GM23338 (cell line): ENCODE data around the gene SMTN. TPM values are rescaled to one million over a fixed set of nuclear protein-coding genes. Genes with fewer than 3 reads are reported as not detected.

ENCODE experiments used
- ATAC-seq: fragments of 200-7000 bp; cut with Tn5 transposase; 3 replicates; pipeline ENCODE4 v1.9.1; 2020
- DNase-seq: peaks from one replicate; pipeline ENCODE4 v3.0.0-alpha.2; 2015; ENCODE audit warnings: low spot score
- H2AFZ ChIP-seq: fragments of 200-600 bp; sonication (generic); 2 replicates; pipeline ENCODE4 v1.8.0; 2016; ENCODE audit warnings: antibody characterized with exemption, mild to moderate bottlenecking, moderate library complexity
- H3F3A ChIP-seq: fragments of 200-600 bp; sonication (generic); replicated peaks from 2 replicates; pipeline ENCODE4 v1.8.0; 2017; ENCODE audit warnings: antibody characterized with exemption, mixed run types, low read depth
- H3K27ac ChIP-seq: fragments of 200-600 bp; sonication (generic); 2 replicates; pipeline ENCODE4 v1.6.1; 2016; ENCODE audit warnings: low read depth
- H3K27me3 ChIP-seq: fragments of 200-600 bp; sonication (generic); 2 replicates; pipeline ENCODE4 v1.8.0; 2016; ENCODE audit warnings: mild to moderate bottlenecking, mixed run types, moderate library complexity; ENCODE audit not compliant: insufficient read depth
- H3K36me3 ChIP-seq: fragments of 200-600 bp; sonication (generic); 2 replicates; pipeline ENCODE4 v1.8.0; 2016; ENCODE audit warnings: mild to moderate bottlenecking; ENCODE audit not compliant: insufficient read depth
- H3K4me1 ChIP-seq: fragments of 200-600 bp; sonication (generic); 2 replicates; pipeline ENCODE4 v1.8.0; 2016; ENCODE audit warnings: mild to moderate bottlenecking, moderate library complexity; ENCODE audit not compliant: insufficient read depth
- H3K4me2 ChIP-seq: fragments of 200-600 bp; sonication (generic); 2 replicates; pipeline ENCODE4 v1.7.1; 2017; ENCODE audit warnings: mixed run types
- H3K4me3 ChIP-seq: fragments of 200-600 bp; sonication (generic); 2 replicates; pipeline ENCODE4 v1.6.1; 2016; ENCODE audit warnings: mixed run types
- H3K79me2 ChIP-seq: fragments of 200-600 bp; sonication (generic); replicated peaks from 2 replicates; pipeline ENCODE4 v1.8.0; 2017; ENCODE audit warnings: mild to moderate bottlenecking; ENCODE audit not compliant: insufficient read depth
- H3K9me2 ChIP-seq: fragments of 200-600 bp; sonication (generic); 2 replicates; pipeline ENCODE4 v1.8.0; 2017; ENCODE audit not compliant: insufficient read depth
- H4K20me1 ChIP-seq: fragments of 200-600 bp; sonication (generic); replicated peaks from 2 replicates; pipeline ENCODE4 v1.8.0; 2017; ENCODE audit warnings: mild to moderate bottlenecking; ENCODE audit not compliant: insufficient read depth
- H3K27ac Mint-ChIP-seq: 2 replicates; pipeline ENCODE4 v1.8.0; 2020; ENCODE audit warnings: inconsistent platforms, mild to moderate bottlenecking, moderate library complexity, mixed read lengths
- H3K27me3 Mint-ChIP-seq: 3 replicates; pipeline ENCODE4 v1.8.0; 2022; ENCODE audit warnings: low read depth, mild to moderate bottlenecking, moderate library complexity, mixed read lengths, inconsistent platforms; ENCODE audit not compliant: insufficient read depth, poor library complexity
- H3K36me3 Mint-ChIP-seq: 3 replicates; pipeline ENCODE4 v1.8.0; 2021; ENCODE audit warnings: low read depth, mild to moderate bottlenecking, inconsistent platforms, moderate library complexity, mixed read lengths
- H3K4me1 Mint-ChIP-seq: 3 replicates; pipeline ENCODE4 v1.8.0; 2020; ENCODE audit warnings: mild to moderate bottlenecking, inconsistent platforms, mixed read lengths
- H3K4me3 Mint-ChIP-seq: 3 replicates; pipeline ENCODE4 v1.8.0; 2021; ENCODE audit warnings: moderate library complexity, mild to moderate bottlenecking, inconsistent platforms, mixed read lengths
- H3K9me3 Mint-ChIP-seq: 3 replicates; pipeline ENCODE4 v1.8.0; 2020; ENCODE audit warnings: moderate library complexity, mild to moderate bottlenecking, inconsistent platforms, mixed read lengths
- CREB1 ChIP-seq: fragments of 250-450 bp; sonication (Bioruptor Pico); IDR thresholded peaks from 2 replicates; pipeline ENCODE4 v1.5.0; 2020; ENCODE audit warnings: low read depth, mild to moderate bottlenecking, moderate library complexity
- CTCF ChIP-seq, 2 experiments: fragments of 200-600 bp in 1 of 2; sonication (generic) in 1 of 2; conservative IDR thresholded peaks; 2 replicates each; pipeline versions ENCODE4 v1.5.1 to v1.6.1; 2016 to 2017; ENCODE audit warnings: antibody characterized with exemption in 2 of 2, low read depth in 2 of 2, mild to moderate bottlenecking in 2 of 2, moderate library complexity in 1 of 2
- ETS1 ChIP-seq: IDR thresholded peaks from 2 replicates; pipeline ENCODE4 v1.6.1; 2016; ENCODE audit warnings: antibody characterized with exemption
- EZH2 ChIP-seq: fragments of 200-600 bp; sonication (generic); IDR thresholded peaks from one replicate; pipeline ENCODE4 v1.8.0; 2017; ENCODE audit warnings: antibody characterized with exemption, mild to moderate bottlenecking, low read depth; ENCODE audit not compliant: unreplicated experiment
- EZH2phosphoT487 ChIP-seq: fragments of 200-600 bp; sonication (generic); IDR thresholded peaks from one replicate; pipeline ENCODE4 v1.8.1; 2018; ENCODE audit warnings: antibody characterized with exemption; ENCODE audit not compliant: unreplicated experiment
- JUNB ChIP-seq: IDR thresholded peaks from one replicate; pipeline ENCODE4 v1.6.1; 2016; ENCODE audit warnings: antibody characterized with exemption; ENCODE audit not compliant: unreplicated experiment
- NANOG ChIP-seq: IDR thresholded peaks from 2 replicates; pipeline ENCODE4 v1.6.1; 2016; ENCODE audit warnings: antibody characterized with exemption, borderline replicate concordance
- POLR2AphosphoS5 ChIP-seq: IDR thresholded peaks from 2 replicates; pipeline ENCODE4 v1.6.1; 2016; ENCODE audit warnings: antibody characterized with exemption, low read depth
- REST ChIP-seq: IDR thresholded peaks from one replicate; pipeline ENCODE4 v1.6.1; 2018; ENCODE audit warnings: antibody characterized with exemption; ENCODE audit not compliant: unreplicated experiment
- STAT1 ChIP-seq: IDR thresholded peaks from one replicate; pipeline ENCODE4 v1.6.1; 2016; ENCODE audit warnings: antibody characterized with exemption; ENCODE audit not compliant: unreplicated experiment
- ZNF114 ChIP-seq: fragments of 250-450 bp; sonication (Bioruptor Pico); IDR thresholded peaks from 2 replicates; pipeline ENCODE4 v1.5.0; 2020; ENCODE audit warnings: mild to moderate bottlenecking, moderate library complexity
- ZNF331 ChIP-seq: fragments of 250-450 bp; sonication (Bioruptor Pico); IDR thresholded peaks from 2 replicates; pipeline ENCODE4 v1.5.0; 2020; ENCODE audit warnings: low read depth, mild to moderate bottlenecking, moderate library complexity
- ZNF462 ChIP-seq: fragments of 250-450 bp; sonication (Bioruptor Pico); IDR thresholded peaks from 2 replicates; pipeline ENCODE4 v1.5.0; 2020; ENCODE audit warnings: mild to moderate bottlenecking, moderate library complexity
- polyA plus RNA-seq: library from polyadenylated mRNA; unstranded; fragments of >200 nt; fragmentation: Nextera tagmentation; extraction: Ambion mirVana; gene quantifications from 2 replicates; pipeline ENCODE4 v1.2.1, GENCODE V29; 2016
- total RNA-seq: library from RNA; depleted of rRNA; stranded (reverse); fragments of >200 nt; shearing (Covaris generic); gene quantifications from 2 replicates; pipeline ENCODE4 v1.2.3, GENCODE V29; 2014

SMTN gene
- total and polyA plus RNA-seq, 2 experiments from 2014 or later: 27.4 to 32.2 TPM

GRCh38 chr22:31138126-31138525, 57.0 kb downstream of the SMTN start:
- Mint-ChIP-seq H3K36me3 (peaks cover 26% of the 10 kb centered on the region), H3K27ac (no peak overlapping the region), H3K27me3 (peaks cover 4% of the 10 kb centered on the region), H3K4me1 (peaks cover 16% of the 10 kb centered on the region), H3K4me3 (no peak overlapping the region), H3K9me3 (no peaks in the 10 kb centered on the region)
- peak overlapping the region; percentile 84; the same call in 1 of the 2 replicates for H3K4me2 ChIP-seq
- peaks cover 6% of the 10 kb centered on the region; the same call in 1 of the 2 replicates for H4K20me1 ChIP-seq
- TF ChIP-seq ETS1 (no peak), ZNF114 (CRISPR knock-in tag) (no peak), POLR2AphosphoS5 (no peak), EZH2 (no peak), REST (no peak), ZNF331 (CRISPR knock-in tag) (no peak), JUNB (no peak), CTCF (conservative IDR thresholded peaks at IDR 0.05; ENCODE audit: low read depth in 2 of 2) (no peak), STAT1 (no peak), ZNF462 (no peak), CREB1 (CRISPR knock-in tag) (no peak), NANOG (no peak), EZH2phosphoT487 (no peak)
- peak overlapping the region; percentile 76; the same call in 1 of the 2 replicates for H3K4me3 ChIP-seq
- H3K36me3 ChIP-seq: peaks cover 17% of the 10 kb centered on the region
- no peak overlapping the region for H2AFZ ChIP-seq
- DNase-seq: no peak
- no peak overlapping the region for H3K27ac ChIP-seq
- peaks cover 25% of the 10 kb centered on the region for H3K79me2 ChIP-seq
- ATAC-seq: no peak
- H3K4me1 ChIP-seq: peaks cover 21% of the 10 kb centered on the region
- no peaks in the 10 kb centered on the region for H3F3A ChIP-seq
- no peaks in the 10 kb centered on the region for H3K27me3 ChIP-seq
- H3K9me2 ChIP-seq: no peaks in the 10 kb centered on the region
